Body of pancreas (tissue), 4 donors: Measurements from ENCODE around the gene KRTAP5-3.

Source experiments
- CTCF ChIP-seq, 7 experiments: fragments of 450-650 bp in 4 of 7; fragments of 200-600 bp in 3 of 7; sonication (generic) in 3 of 7; IDR thresholded peaks; one replicate each; pipeline ENCODE4 v1.5.1; 2016 to 2019; ENCODE audit warnings: antibody characterized with exemption in 7 of 7
- POLR2A ChIP-seq, 3 donors: fragments of 450-650 bp; IDR thresholded peaks; one replicate each; pipeline ENCODE4 v1.6.1; 2016; ENCODE audit warnings: antibody characterized with exemption in 3 of 3, mild to moderate bottlenecking in 2 of 3

- TF ChIP-seq CTCF (IDR thresholded peaks at IDR 0.05) (no peak), POLR2A (IDR thresholded peaks at IDR 0.05) (no peak)
These were observed 48.4 kb upstream of the KRTAP5-3 start for GRCh38 chr11:1656670-1657069.
